GM18505 (cell line): ENCODE measurements around the gene RASA2.
A peak's percentile ranks its signal among the peaks of the same experiment; 100 is the strongest.
"Not testable (repeated sequence)": the region's sequence is repeated elsewhere in the genome, so short reads cannot be mapped to it uniquely, and the experiment has no call there.

ENCODE experiments used
- ATAC-seq: cut with Tn5 transposase; IDR thresholded peaks from one replicate; pipeline ENCODE4 v1.9.1; 2021; ENCODE audit not compliant: unreplicated experiment
- POLR2A ChIP-seq: IDR thresholded peaks from 4 replicates; pipeline ENCODE4 v1.6.1; 2011; ENCODE audit warnings: borderline replicate concordance; ENCODE audit not compliant: insufficient read depth, insufficient read length; ENCODE audit errors: extremely low read depth

Gene RASA2

DNA sequence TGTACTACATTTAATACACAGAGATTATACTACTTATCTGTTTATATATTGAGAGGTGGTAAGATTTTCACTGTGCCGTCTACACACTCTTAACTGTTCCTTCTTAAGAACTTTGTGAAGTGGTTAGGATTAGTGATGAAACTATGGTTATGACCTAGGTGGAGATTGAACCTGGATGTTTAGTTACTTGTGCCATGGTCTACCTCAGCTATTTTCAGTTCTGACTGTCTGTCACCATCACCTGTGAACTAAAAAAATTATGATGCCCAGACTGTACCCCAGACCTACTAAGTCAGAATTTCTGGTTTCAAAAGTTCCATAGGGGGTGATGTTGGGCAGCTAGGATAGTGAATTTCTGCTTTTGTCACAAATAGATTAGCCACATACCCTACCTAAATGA, 6.4 kb downstream of the RASA2 start:
- TF ChIP-seq POLR2A: no peak
- no peak for ATAC-seq

GRCh38 chr3:141497589-141497988, 10.8 kb downstream of the RASA2 start:
- not testable (repeated sequence) for ATAC-seq

DNA sequence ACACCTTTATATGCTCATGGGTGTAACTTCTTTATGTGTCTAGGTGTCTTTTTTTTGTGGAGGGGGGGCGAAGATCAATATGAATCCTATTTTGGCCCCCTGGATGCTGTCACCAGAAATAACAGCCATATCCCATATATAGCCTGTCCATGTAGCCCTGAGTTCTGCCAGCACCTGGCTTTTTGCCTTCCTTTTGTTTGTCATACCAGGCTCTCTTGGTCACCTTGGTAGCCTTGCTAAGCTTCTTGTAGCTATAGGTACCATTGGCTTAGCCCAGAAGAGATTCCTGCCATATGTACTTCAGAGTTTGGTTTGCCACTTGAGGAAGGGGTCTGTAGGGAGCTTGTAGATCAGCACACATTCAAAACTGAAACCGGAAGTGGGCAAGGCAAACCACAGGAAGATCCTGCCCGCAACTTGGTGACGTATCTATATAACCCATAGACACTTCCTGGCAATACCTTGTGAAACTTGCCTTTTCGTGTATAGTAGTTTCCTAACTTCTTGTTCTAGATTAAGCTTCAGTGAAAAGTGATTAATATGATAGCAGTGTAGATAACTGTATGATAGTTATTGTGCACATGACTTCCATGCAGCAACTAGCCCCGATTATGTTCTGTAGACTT, 11.9 kb downstream of the RASA2 start:
- no peak for TF ChIP-seq POLR2A
- ATAC-seq: peak; percentile 95

GRCh38 chr3:141499284-141499683, 12.5 kb downstream of the RASA2 start:
- no peak for TF ChIP-seq POLR2A
- ATAC-seq: no peak

DNA sequence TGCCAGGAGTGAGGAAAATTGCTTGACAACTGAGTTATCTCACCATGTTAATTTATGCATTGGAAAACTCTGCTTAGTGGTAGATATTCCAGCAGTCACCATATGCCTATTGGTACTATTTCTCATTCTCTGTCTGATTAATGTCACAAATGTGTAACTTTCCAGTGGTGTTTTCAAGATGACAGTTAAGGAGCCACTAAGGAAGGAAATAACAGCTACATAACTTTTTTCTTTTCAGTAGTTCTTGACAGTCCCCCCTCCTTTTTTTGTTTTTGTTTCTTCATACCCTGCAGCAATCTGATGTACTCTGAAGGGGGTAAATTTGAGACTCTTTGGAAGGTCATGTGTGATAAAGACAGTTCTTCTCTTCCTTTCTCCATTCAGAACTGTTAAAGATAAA, 13.1 kb downstream of the RASA2 start:
- TF ChIP-seq POLR2A: no peak
- no peak for ATAC-seq

DNA sequence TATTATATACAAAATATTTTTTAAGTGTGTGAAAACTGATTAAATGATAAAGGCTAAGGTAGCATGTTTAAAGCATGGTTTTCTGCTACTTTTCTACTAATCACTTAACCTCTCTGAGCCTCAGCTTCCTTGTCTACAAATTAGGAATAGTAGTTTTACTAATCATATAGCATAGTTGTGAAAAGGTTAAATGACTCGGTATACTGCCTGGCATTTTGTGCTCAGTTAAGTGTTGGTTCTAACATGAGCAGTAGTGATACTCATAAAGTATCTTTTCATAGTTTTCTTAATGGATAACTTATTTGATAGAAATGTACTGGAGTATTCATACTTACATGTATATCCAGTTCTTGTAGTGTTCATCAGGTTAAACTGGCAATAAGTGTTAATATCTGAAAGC, 13.6 kb downstream of the RASA2 start:
- no peak for TF ChIP-seq POLR2A
- no peak for ATAC-seq

- no peak for ATAC-seq
- no peak for TF ChIP-seq POLR2A
Measured at GRCh38 chr3:141505166-141505565, 18.3 kb downstream of the RASA2 start.

GRCh38 chr3:141506071-141506470, 19.2 kb downstream of the RASA2 start:
- no peak for ATAC-seq
- TF ChIP-seq POLR2A: no peak

- no peak for TF ChIP-seq POLR2A
- ATAC-seq: no peak
Measured at GRCh38 chr3:141507392-141508066, 20.7 kb downstream of the RASA2 start.

DNA sequence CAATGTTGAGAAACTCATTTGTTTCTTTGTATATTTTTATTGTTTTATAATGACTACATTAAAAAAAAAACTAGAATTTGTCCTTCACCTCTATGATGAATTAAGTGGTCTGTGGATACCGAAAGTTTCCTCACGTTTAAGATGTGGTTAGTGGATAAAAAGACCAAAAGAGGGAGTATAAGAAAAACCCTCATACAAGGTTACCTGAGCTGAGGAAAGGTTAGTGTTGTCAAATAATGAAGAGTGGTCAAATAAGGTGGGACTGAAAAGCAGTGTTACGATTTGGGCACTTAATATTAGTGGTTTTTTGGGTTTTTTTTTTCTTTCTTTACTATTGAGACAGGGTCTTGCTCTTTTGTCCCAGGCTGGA, 21.2 kb downstream of the RASA2 start:
- no peak for TF ChIP-seq POLR2A
- ATAC-seq: no peak

- ATAC-seq: no peak
- no peak for TF ChIP-seq POLR2A
Measured at GRCh38 chr3:141511361-141511760, 24.5 kb downstream of the RASA2 start.

DNA sequence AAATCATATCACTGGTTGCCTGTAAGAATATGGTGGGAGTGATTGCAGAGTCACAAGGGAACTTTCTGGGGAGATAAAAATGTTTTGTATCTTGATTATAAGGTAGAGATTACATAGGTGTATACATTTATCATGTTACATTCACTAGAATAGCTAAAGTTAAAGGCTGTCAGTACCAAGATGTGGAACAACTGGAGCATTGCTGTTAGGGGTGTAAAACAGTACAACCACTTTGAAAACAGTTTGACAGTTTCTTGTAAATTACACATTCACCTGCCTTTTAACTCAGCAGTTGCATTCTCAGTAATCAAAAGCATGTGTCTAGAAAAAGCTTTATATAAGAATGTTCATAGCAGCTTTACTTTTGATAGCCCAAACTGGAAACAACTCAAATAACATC, 27.6 kb downstream of the RASA2 start:
- ATAC-seq: no peak
- TF ChIP-seq POLR2A: no peak

DNA sequence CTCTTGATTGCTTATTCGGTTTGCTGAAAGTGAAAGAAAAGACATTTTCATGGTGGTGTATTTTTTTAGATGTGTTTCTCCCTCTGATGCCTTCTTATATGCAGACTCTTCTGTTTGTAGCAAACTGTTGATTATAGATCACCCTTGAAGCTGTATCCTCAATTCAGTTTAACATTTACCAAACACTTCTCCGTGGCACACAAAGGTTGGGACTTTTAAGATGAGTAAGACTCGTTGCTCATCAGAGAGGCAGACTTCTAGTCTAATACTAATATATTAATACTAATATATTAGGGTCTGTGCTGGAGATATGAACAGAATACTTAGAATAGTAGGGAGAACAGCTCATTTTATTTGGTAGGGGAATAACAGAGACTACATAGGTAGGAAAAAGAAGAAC, 32.8 kb downstream of the RASA2 start:
- no peak for TF ChIP-seq POLR2A
- no peak for ATAC-seq

DNA sequence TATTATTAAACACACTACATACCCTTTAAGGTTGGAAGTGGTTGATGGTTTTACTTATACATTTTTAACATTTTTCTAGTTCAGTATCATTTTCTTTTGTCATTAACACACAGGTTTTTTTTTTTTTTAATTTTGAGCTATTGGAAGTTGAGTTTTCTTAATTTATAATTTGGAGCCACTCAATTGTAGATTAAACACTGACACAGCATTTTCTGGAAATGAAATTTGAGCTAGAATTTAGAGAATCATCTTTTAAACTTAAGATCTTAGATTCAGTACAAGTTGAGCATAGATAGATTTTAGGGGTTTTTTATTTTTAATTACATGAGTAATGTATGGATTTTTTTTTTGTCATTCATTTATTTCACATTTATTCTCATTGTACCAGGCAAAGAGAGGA, 35.0 kb downstream of the RASA2 start:
- TF ChIP-seq POLR2A: no peak
- no peak for ATAC-seq
